ENCODE data around the gene APOO. TPM values are rescaled to one million over a fixed set of nuclear protein-coding genes. Genes with fewer than 3 reads are reported as not detected.
A peak's percentile ranks its signal among the peaks of the same experiment; 100 is the strongest.

APOO gene
- total RNA-seq, 1 donor from 2014 or later = 16.6 TPM

DNA sequence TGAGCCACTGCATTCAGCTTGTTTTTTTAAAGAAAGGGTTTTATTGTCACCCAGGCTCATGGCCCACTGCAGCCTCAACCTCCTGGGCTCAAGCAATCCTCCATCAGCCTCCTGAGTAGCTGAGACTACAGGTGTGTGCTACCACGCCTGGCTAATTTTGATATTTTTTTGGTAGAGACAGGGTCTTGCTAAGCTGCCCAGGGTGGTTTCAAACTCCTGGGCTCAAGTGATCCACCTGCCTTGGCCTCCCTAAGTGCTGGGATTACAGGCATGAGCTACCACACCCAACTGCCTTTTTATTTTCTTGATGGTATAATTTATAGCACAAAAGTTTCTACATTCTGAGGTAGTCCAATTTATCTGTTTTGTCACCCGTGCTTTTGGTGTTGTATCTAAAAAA lies 85.9 kb downstream of the APOO start:
- no peak overlapping the region for H3K27ac Mint-ChIP-seq
- no peaks in the 10 kb centered on the region for H3K27me3 Mint-ChIP-seq
- H3K9me3 Mint-ChIP-seq = no peaks in the 10 kb centered on the region
- ChIA-PET POLR2A (no interaction called here), CTCF (no interaction called here)
- peaks cover 6% of the 10 kb centered on the region for H3K4me1 Mint-ChIP-seq
- H3K4me3 Mint-ChIP-seq = no peak overlapping the region
- H3K36me3 Mint-ChIP-seq (ENCODE audit: low read depth) = no peaks in the 10 kb centered on the region
- ATAC-seq (ENCODE audit: low read depth) (no peak), DNase-seq (no peak)
- TF ChIP-seq, protein P1, sequence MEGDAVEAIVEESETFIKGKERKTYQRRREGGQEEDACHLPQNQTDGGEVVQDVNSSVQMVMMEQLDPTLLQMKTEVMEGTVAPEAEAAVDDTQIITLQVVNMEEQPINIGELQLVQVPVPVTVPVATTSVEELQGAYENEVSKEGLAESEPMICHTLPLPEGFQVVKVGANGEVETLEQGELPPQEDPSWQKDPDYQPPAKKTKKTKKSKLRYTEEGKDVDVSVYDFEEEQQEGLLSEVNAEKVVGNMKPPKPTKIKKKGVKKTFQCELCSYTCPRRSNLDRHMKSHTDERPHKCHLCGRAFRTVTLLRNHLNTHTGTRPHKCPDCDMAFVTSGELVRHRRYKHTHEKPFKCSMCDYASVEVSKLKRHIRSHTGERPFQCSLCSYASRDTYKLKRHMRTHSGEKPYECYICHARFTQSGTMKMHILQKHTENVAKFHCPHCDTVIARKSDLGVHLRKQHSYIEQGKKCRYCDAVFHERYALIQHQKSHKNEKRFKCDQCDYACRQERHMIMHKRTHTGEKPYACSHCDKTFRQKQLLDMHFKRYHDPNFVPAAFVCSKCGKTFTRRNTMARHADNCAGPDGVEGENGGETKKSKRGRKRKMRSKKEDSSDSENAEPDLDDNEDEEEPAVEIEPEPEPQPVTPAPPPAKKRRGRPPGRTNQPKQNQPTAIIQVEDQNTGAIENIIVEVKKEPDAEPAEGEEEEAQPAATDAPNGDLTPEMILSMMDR (IDR thresholded peaks at IDR 0.05) = no peak
- intact Hi-C loops (cut with micrococcal nuclease) = no loop called here

GRCh38 chrX:23820235-23820782 lies 87.4 kb downstream of the APOO start:
- Mint-ChIP-seq H3K9me3 (no peaks in the 10 kb centered on the region), H3K4me3 (no peak overlapping the region), H3K4me1 (peaks cover 6% of the 10 kb centered on the region), H3K36me3 (ENCODE audit: low read depth) (no peaks in the 10 kb centered on the region), H3K27me3 (no peaks in the 10 kb centered on the region), H3K27ac (no peak overlapping the region)
- ATAC-seq (ENCODE audit: low read depth) = no peak
- intact Hi-C loops (cut with micrococcal nuclease) = no loop called here
- DNase-seq = no peak
- POLR2A ChIA-PET = interaction anchor here (1.1 kb wide), 1 partner anchor 38 kb away, joined by 4 read pairs; the partner anchor contains the start of gene SAT1
- CTCF ChIA-PET = interaction anchor here (0.8 kb wide), 1 partner anchor 63 kb away, joined by 3 read pairs; no protein-coding TSS in a partner anchor
- TF ChIP-seq, protein P1 (IDR thresholded peaks at IDR 0.05) = no peak

GRCh38 chrX:23819385-23820234 lies 88.1 kb downstream of the APOO start:
- POLR2A ChIA-PET = interaction anchor here (0.6 to 1.1 kb wide), 2 partner anchors 37 to 88 kb away, joined by 3 to 4 read pairs; partner anchors contain the start of genes APOO, CXorf58 and SAT1
- no peaks in the 10 kb centered on the region for H3K36me3 Mint-ChIP-seq (ENCODE audit: low read depth)
- CTCF ChIA-PET = interaction anchor here (0.8 kb wide), 1 partner anchor 62 kb away, joined by 3 read pairs; no protein-coding TSS in a partner anchor
- no peaks in the 10 kb centered on the region for H3K27me3 Mint-ChIP-seq
- H3K4me1 Mint-ChIP-seq = peaks cover 6% of the 10 kb centered on the region
- DNase-seq (no peak), ATAC-seq (ENCODE audit: low read depth) (no peak)
- no peaks in the 10 kb centered on the region for H3K9me3 Mint-ChIP-seq
- intact Hi-C loops (cut with micrococcal nuclease) = loop anchor here (5.0 kb wide), 1 partner anchor 37 kb away; the partner anchor contains the start of gene SAT1
- no peak overlapping the region for H3K27ac Mint-ChIP-seq
- TF ChIP-seq, protein P1 (IDR thresholded peaks at IDR 0.05) = no peak
- no peak overlapping the region for H3K4me3 Mint-ChIP-seq

- intact Hi-C loops (cut with micrococcal nuclease) = loop anchor here (5.0 kb wide), 1 partner anchor 36 kb away; the partner anchor contains the start of gene SAT1
These were observed 89.8 kb downstream of the APOO start for GRCh38 chrX:23817979-23818336.

More at GRCh38 chrX:23817979-23818336, 89.8 kb downstream of the APOO start:
- Mint-ChIP-seq H3K9me3 (no peaks in the 10 kb centered on the region), H3K27me3 (no peaks in the 10 kb centered on the region), H3K4me3 (no peak overlapping the region), H3K27ac (peak overlapping the region; percentile 93), H3K36me3 (ENCODE audit: low read depth) (no peaks in the 10 kb centered on the region), H3K4me1 (peaks cover 6% of the 10 kb centered on the region)
- POLR2A ChIA-PET = interaction anchor here (2.9 kb wide), 1 partner anchor 35 kb away, joined by 15 read pairs; the partner anchor contains the start of gene SAT1
- no peak for DNase-seq
- CTCF ChIA-PET = no interaction called here
- TF ChIP-seq, protein P1 (IDR thresholded peaks at IDR 0.05) = no peak
- no peak for ATAC-seq (ENCODE audit: low read depth)

Data from activated B cell treated with CpG ODN at 0.5 μM for 24 hours (primary cell).